SKM-1 treated with dmso at 0.1 percent for 144 hours (cell line): Measurements from ENCODE around the gene ZNF23.
"Not testable (repeated sequence)": the region's sequence is repeated elsewhere in the genome, so short reads cannot be mapped to it uniquely, and the experiment has no call there.

Source experiments
- DNase-seq: peaks from one replicate; lab custom pipeline; 2025; ENCODE audit not compliant: unreplicated experiment; lab: John Stamatoyannopoulos, UW

Gene ZNF23

GRCh38 chr16:71461686-71462648 is at the start of gene ZNF23:
TSS of gene ZNF23 (minus strand) at chr16:71462247. CDS start at chr16:71456796, 5,451 bp downstream.
- DNase-seq, result peak; percentile 49

- no peak for DNase-seq
These were observed 45.0 kb upstream of the ZNF23 start for GRCh38 chr16:71507061-71507460.

GRCh38 chr16:71504901-71505300 is 42.9 kb upstream of the ZNF23 start:
- DNase-seq, result no peak

- not testable (repeated sequence) for DNase-seq
These were observed 42.0 kb upstream of the ZNF23 start for GRCh38 chr16:71504051-71504450.

- no peak for DNase-seq
These were observed 39.5 kb upstream of the ZNF23 start for GRCh38 chr16:71501547-71501946.

GRCh38 chr16:71500964-71501363 is 38.9 kb upstream of the ZNF23 start:
- DNase-seq, result no peak

- DNase-seq, result peak; percentile 22
These were observed 37.8 kb upstream of the ZNF23 start for GRCh38 chr16:71499775-71500364.

GRCh38 chr16:71498031-71498430 is 36.0 kb upstream of the ZNF23 start:
- no peak for DNase-seq

- no peak for DNase-seq
These were observed 31.2 kb upstream of the ZNF23 start for GRCh38 chr16:71493213-71493612.

GRCh38 chr16:71492786-71493185 is 30.7 kb upstream of the ZNF23 start:
- DNase-seq, result no peak

GRCh38 chr16:71491054-71491453 is 29.0 kb upstream of the ZNF23 start:
- no peak for DNase-seq

GRCh38 chr16:71490361-71490760 is 28.3 kb upstream of the ZNF23 start:
- DNase-seq, result no peak

- no peak for DNase-seq
These were observed 27.1 kb upstream of the ZNF23 start, which contains the start of gene ZNF19 for GRCh38 chr16:71489122-71489521. TSS of gene ZNF19 (minus strand) at chr16:71489324. CDS start at chr16:71482114, 7,210 bp downstream.

- DNase-seq, result peak; percentile 69
These were observed 22.2 kb upstream of the ZNF23 start for GRCh38 chr16:71484006-71484893.

GRCh38 chr16:71482569-71482968 is 20.5 kb upstream of the ZNF23 start:
- DNase-seq, result no peak

GRCh38 chr16:71480956-71481355 is 18.9 kb upstream of the ZNF23 start:
- no peak for DNase-seq

GRCh38 chr16:71479420-71479819 is 17.4 kb upstream of the ZNF23 start:
- DNase-seq, result no peak

- DNase-seq, result no peak
These were observed 14.5 kb upstream of the ZNF23 start for GRCh38 chr16:71476457-71477124.

- no peak for DNase-seq
These were observed 12.8 kb upstream of the ZNF23 start for GRCh38 chr16:71474864-71475263.

- DNase-seq, result no peak
These were observed 11.8 kb upstream of the ZNF23 start for GRCh38 chr16:71473891-71474290.

- DNase-seq, result no peak
These were observed 10.9 kb upstream of the ZNF23 start for GRCh38 chr16:71472931-71473330.
